Midbrain (tissue), 1 donor: ENCODE measurements around the gene TMTC2.

Experiments
- DNase-seq: peaks from one replicate; lab custom pipeline; 2025; lab: John Stamatoyannopoulos, UW

Gene TMTC2

GRCh38 chr12:83015390-83016217, 328.9 kb downstream of the TMTC2 start:
- DNase-seq: no peak

DNA sequence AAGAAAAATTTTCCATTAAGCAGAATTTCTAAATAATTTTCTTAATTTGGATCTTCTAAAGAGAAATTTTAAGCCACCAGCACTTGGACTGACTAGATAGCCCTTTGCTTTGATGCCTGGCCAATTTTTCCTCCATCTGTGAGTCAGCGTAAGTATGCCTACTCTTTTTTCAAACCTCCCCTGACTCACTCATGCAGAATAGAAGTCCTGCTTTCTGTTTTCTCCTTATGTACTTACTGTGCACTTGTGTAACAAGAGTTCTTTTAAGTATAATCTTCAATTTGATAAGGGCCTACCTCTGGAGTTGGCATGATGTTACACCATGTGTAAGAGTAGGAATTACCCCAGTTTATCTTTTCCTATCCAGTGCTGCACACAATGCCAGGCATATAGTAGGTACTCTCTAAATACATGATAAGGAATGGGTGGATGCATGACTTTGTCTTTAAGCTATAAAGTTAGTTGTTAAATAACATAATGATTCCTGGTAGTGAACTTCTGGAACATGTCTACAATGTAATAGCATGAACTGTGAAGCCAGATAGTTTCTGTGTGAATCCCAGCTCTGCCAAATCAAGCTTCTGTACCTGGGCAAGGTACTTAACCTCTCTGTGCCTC, 329.6 kb downstream of the TMTC2 start:
- DNase-seq: no peak

DNA sequence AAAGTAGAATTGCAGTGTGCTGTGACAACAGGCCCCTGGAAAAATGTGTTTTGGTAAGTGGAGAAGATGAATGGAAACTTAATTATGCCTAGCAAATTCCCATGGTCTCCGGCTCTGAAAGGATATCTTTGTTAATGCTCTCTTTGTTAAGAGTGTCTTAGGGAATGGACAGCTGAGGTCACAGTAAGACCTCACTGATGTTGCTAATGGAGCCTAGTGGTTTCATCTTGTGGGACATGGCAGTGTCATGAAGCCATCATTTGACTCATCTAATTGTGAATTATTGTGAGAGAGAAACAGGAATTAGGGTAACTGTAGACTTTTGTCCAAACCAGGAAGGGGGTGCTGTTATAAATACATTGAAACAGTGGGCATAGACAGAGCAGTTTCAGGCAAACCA, 330.3 kb downstream of the TMTC2 start:
- DNase-seq: peak; percentile 18

GRCh38 chr12:83018088-83018487, 331.4 kb downstream of the TMTC2 start:
- no peak for DNase-seq

DNA sequence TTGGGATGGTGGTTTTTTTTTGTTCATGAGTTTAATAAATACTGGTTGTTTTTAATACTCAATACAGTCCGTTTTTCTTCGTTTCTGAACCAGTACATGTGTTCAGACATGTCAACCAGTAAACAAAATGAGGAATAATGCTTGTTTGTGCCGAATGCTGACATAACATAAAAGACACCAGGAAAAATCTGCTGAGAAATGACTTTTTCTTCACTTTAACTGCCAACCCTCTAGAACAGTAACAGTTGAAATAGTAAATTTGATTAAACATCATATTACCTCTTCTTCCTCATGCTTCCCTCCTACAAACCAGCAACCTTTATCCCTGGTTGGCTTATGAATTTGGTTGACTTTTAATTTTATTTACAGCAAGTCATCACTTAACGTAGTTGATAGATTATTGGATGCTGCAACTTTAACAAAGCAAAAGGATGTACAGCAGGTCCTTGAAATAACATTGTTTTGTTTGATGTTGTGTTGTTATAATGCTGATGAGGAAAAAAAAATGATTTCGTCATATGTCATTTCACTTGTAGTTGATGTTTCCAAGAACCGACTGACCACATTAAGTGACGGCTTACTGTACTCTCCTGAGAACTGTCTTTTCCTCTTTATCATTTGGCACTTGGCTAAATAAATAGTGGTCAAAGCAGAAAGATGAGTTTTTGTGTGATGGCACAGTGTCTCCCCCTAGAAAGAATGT, 340.5 kb downstream of the TMTC2 start:
- DNase-seq: no peak

- no peak for DNase-seq
Measured at GRCh38 chr12:83031196-83031595, 344.5 kb downstream of the TMTC2 start.

DNA sequence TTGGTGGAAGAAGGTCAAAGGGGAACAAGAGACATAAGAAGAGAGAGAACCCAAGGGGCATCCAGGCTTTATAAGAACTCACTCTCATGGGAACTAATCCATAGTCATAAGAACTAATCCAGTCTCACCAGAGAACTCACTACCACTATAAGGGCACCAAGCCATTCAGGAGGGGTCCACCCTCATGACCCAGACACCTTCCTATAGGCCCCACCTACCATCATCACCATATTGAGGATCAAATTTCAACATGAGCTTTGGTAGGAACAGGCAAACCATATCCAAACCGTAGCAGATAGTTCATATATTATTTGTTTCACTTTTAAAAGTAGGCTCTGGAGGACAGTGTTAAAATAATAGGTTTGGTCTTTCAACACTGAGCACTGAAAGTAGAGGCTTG, 350.1 kb downstream of the TMTC2 start:
- DNase-seq: no peak

DNA sequence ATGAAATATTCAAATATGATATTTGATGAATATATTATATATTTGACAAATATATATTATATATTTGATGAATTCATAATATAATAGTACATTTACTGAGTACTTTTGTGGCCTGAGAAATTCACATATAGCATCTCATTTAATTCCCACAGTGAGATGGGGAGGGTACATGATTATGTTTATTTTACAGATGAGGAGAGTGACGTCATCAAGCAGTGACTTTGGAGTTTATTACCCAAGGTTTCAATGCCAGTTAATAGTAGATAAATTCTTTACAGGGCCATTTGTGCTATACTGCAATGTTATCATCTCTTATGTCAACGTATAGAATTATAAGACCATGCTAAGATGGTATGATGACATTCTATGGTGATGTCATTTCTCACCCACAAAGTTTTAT, 352.7 kb downstream of the TMTC2 start:
- no peak for DNase-seq

DNA sequence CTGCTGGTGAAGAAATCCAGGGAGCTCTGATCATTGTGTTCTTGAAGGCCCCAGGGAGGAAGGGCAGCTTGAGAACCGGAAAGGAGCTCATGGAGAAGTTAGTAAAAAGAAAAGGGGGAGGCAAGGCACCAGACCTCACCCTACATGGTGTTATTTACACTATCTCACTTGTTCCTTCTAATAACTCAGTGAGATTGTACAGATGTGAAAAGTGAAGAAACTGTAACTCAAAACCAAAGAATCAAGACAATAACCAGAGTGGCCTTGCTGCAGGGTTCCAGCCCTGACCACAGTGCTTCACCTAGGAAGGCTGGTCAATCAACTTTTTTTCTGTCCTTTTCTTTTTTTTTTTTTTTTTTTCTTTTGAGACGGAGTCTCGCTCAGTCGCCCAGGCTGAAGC, 353.6 kb downstream of the TMTC2 start:
- DNase-seq: no peak

- DNase-seq: no peak
Measured at GRCh38 chr12:83040991-83041390, 354.3 kb downstream of the TMTC2 start.

DNA sequence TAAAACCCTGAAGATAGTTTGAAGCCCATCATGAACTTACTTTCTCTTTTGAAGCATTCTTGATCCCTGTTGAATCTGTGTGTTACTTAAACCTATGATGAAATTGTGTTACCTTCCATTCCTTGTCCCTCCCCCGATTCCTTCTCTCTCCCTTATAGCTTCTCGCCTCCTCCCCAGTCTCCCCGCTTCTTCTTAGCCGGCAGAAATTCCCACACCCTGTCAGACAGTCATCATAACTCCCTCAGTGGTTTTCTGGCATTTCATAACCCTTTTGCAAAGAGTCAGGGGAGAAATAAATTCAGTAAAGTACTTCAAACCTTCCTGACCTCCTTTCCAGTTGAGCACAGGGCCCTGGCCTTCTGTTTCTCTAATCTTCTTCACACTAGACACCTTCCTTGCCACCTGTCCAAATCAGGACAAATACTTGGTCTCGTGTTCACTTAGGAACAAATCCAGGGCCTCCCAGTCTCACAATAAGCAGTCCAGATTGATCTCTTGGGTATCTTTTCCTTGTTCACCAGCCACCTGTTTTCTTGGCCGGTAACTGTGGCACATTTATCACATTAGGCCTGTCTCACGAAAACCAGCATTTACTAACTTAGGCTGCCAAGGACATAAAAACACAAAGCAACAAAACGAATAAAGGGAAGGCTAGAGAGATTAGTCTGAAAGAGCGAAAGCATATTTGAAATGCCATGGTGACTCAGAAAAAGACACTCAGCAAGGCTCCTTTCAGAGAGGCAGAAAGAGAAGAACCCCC, 355.9 kb downstream of the TMTC2 start:
- no peak for DNase-seq

DNA sequence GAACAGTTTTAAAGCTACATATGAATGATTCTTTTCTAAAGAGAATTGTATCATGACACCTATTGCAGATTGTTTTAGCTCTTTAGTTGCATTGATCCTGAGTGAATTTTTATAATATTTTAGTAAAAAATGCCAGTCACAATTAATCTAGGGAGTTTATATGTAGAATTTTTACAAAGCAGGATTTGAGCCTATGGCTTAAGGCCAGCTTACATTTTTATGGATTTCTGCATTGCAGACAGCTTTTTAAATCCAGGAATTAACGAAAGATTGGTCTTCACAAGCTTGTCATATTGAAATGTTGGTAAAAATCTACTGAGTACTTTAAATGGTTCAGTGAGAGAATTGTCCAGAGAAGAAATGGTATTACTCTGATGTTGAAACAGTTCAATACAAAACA, 358.0 kb downstream of the TMTC2 start:
- DNase-seq: no peak

- DNase-seq: no peak
Measured at GRCh38 chr12:83046019-83046418, 359.3 kb downstream of the TMTC2 start.

DNA sequence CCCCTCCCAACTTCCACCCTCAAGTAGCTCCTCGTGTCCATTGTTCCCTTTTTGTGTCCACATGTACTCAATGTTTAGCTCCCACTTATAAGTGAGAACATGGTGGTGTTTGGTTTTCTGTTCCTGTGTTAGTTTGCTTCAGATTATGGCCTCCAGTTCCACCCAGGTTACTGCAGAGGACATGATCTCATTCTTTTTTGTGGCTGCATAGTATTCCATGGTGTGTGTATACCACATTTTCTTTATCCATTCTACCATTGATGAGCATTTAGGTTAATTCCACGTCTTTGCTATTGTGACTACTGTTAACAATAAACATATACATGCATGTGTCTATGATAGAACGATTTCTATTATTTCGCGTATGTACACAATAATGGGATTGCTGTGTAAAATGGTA, 362.6 kb downstream of the TMTC2 start:
- no peak for DNase-seq

DNA sequence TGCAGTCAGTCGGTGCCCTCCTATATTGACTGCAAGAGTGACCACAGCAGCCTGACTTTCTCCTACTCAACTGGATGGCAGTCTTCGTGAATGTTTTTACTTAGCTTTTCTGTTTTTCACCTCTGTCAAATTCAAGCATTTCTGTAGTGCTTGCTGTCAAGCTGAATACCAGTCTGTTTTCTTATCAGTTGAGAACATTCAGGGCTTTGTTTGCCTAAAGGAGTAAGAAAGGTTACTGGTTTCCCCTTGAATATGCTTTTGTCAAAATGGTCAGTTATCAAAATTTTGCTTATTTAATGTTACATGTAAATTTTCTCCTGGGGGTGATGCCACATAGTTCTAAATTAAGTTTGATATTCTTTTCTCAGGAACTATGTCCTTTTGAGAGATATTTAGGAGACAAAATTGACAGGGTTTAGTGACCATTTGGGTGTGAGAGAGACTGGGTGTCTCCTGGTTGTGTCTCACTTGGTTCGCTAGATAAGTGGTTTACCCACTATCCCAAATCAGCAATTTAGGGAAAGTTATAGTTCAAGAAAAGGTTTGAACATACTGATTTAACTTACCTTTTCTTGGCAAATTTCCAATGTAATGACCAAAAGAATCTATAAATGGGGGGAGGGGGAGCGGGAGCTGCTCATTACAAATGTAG, 366.3 kb downstream of the TMTC2 start:
- no peak for DNase-seq

GRCh38 chr12:83057436-83057835, 370.7 kb downstream of the TMTC2 start:
- no peak for DNase-seq

DNA sequence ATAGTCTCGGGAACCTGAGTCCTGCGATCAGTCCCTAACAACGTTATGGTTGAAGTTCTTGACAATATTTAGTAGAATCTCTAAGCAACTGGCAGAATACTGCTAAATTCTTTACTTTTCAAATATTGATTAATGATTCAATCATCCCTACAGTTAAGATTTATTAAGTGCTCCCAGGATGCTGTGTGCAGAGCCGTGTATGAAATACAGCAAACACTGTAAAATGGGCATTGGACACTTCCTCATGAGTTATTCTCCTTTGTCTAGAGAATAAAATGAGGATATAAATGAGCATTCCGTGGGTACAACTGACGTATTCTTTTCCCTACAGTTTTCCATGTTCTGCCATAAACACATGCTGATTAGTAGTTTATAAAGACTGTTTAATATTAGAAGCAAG, 372.4 kb downstream of the TMTC2 start:
- DNase-seq: no peak

DNA sequence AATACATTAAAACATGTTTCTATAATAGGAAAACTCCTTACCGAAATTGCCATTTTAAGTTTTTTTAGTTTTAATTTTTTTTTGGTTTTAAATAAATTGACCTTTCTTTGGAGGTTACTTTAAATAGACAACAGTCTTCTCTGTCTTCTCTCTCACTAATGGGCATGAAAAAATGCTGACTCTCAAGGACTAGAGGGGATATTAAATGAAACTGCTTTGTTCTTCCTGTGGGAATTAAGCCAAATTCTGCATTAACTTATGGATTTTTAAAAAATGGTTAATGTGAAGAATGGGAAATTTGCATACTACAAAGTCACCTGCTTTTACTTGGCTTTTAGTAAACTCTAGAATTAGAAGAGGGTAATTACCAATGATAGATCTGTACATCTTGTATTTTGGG, 378.9 kb downstream of the TMTC2 start:
- no peak for DNase-seq

DNA sequence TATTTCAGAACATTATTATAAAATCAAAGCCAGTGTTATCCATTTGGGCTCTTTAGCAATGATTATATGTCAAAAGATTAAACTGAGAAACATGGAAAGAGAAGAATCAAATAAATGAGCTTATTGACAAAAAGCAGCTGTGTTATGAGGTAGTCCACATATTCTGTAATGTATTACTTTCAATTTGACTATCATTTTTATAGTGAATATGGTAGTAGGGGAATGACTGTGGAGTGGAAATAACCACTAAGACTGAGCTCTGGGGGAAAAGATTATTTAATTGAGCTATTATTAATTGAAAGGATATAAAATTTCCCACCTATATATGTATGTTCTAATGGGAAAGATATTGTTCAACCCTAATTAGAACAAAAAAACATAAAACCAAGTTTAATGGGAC, 381.3 kb downstream of the TMTC2 start:
- DNase-seq: no peak

DNA sequence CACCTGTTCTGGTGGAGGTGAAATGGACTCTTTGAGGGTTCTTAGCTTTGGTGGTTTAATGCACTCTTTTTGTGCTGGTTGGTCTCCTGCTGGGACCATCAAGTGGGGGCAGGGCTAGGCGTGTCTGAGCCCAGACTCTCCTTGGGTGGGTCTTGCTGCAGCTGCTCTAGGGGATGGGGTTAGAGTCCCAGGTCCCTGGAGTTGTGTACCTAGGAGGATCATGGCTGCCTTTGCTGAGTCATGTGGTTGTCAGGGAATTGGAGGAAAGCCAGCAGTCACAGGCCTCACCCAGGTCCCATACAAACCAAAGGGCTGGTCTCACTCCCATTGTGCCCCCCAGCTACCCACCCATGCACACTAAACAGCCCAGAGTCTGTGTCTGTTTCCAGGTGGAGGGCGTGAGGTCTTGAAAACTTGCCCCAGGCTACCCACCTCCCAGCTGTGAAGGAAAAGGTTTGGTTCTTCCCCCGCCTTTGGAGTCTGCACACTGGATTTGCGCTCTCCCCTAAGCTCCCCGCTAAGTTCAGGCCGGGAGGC, 387.7 kb downstream of the TMTC2 start:
- DNase-seq: no peak

DNA sequence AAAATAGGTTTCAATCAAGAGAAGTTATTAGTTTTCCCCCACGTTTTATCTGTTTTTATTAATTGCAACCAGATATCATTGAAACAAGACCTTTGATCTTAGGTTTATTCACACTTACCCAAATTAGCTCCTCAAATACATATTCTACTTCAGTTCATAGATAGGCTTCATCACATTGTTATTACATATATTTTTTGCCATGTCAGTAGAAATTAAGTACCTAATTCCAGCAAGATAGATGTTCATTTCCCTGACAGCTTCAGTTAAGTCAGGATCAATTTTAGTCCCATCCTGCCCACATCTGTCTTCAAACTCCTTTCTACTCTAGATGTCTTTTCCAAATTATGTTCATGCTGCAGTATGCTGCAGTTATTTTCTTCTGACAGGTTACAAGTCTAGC, 388.8 kb downstream of the TMTC2 start:
- DNase-seq: no peak

DNA sequence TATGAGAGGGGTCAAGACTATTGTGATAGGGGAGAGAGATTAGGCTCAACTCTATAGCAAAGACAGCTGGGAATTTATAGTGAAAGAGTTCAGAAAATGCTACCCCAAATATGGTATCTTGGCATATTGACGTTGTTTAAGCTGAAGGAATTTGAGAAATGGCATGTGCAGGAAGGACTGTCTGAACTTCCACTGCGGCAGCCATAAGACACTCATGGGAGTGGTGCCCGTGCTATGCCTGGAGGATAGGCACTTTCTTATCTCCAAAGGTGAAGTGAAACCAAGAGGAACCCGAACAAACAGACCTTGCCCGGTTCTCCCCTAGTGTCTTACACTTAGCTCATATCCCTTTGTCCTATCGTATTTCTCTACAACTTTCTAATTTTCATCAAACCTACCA, 390.3 kb downstream of the TMTC2 start:
- DNase-seq: no peak
